H9 (cell line): Measurements from ENCODE around the gene CDC26. TPM values are rescaled to one million over a fixed set of nuclear protein-coding genes. Genes with fewer than 3 reads are reported as not detected.

Experiments used
- DNase-seq: peaks from one replicate; pipeline ENCODE4 v3.0.0-alpha.2; 2017
- H2AFZ ChIP-seq: one replicate; pipeline ENCODE4 v1.6.1; 2013; ENCODE audit warnings: mild to moderate bottlenecking, low read length, control low read depth, moderate library complexity
- H2AK5ac ChIP-seq: 2 replicates; pipeline ENCODE4 v1.6.1; 2013; ENCODE audit warnings: low read length, control low read depth, mixed read lengths; ENCODE audit not compliant: insufficient read length
- H2BK120ac ChIP-seq: one replicate; pipeline ENCODE4 v1.6.1; 2013; ENCODE audit warnings: low read depth, mild to moderate bottlenecking, low read length, control low read depth, inconsistent platforms; ENCODE audit not compliant: poor library complexity, severe bottlenecking
- H2BK12ac ChIP-seq: 2 replicates; pipeline ENCODE4 v1.6.1; 2013; ENCODE audit warnings: low read length, control low read depth, mixed read lengths, low read depth; ENCODE audit not compliant: insufficient read length
- H2BK15ac ChIP-seq: 2 replicates; pipeline ENCODE4 v1.6.1; 2013; ENCODE audit warnings: low read depth, low read length, control low read depth
- H2BK20ac ChIP-seq: one replicate; pipeline ENCODE4 v1.6.1; 2013; ENCODE audit warnings: low read depth, mild to moderate bottlenecking, low read length, control low read depth, inconsistent platforms; ENCODE audit not compliant: poor library complexity, severe bottlenecking
- H2BK5ac ChIP-seq: 2 replicates; pipeline ENCODE4 v1.6.1; 2013; ENCODE audit warnings: low read length, control low read depth, mixed read lengths; ENCODE audit not compliant: insufficient read length
- H3K14ac ChIP-seq: 2 replicates; pipeline ENCODE4 v1.6.1; 2013; ENCODE audit warnings: low read length, control low read depth; ENCODE audit not compliant: insufficient read depth
- H3K18ac ChIP-seq: 2 replicates; pipeline ENCODE4 v1.6.1; 2013; ENCODE audit warnings: low read depth, mild to moderate bottlenecking, mixed read lengths, low read length, control low read depth; ENCODE audit not compliant: insufficient read length
- H3K23ac ChIP-seq: 2 replicates; pipeline ENCODE4 v1.6.1; 2013; ENCODE audit warnings: low read length, control low read depth, mixed read lengths, low read depth; ENCODE audit not compliant: insufficient read length
- H3K23me2 ChIP-seq: 2 replicates; pipeline ENCODE4 v1.6.1; 2013; ENCODE audit warnings: low read depth, mild to moderate bottlenecking, mixed read lengths, low read length, control low read depth; ENCODE audit not compliant: insufficient read length, poor library complexity, severe bottlenecking
- H3K27ac ChIP-seq: 2 replicates; pipeline ENCODE4 v1.5.1; 2013; ENCODE audit warnings: low read length, control low read depth, mixed read lengths, low read depth; ENCODE audit not compliant: insufficient read length
- H3K27me3 ChIP-seq: 2 replicates; pipeline ENCODE4 v1.6.1; 2013; ENCODE audit warnings: low read length, control low read depth, inconsistent platforms; ENCODE audit not compliant: insufficient read depth
- H3K4ac ChIP-seq: 2 replicates; pipeline ENCODE4 v1.6.1; 2013; ENCODE audit warnings: low read depth, mild to moderate bottlenecking, control low read depth, inconsistent platforms, low read length, moderate library complexity
- H3K4me1 ChIP-seq: 2 replicates; pipeline ENCODE4 v1.6.1; 2013; ENCODE audit warnings: low read length, control low read depth, inconsistent platforms; ENCODE audit not compliant: insufficient read depth
- H3K4me2 ChIP-seq: 2 replicates; pipeline ENCODE4 v1.6.1; 2013; ENCODE audit warnings: low read length, control low read depth, mixed read lengths; ENCODE audit not compliant: insufficient read length, insufficient read depth
- H3K56ac ChIP-seq: 2 replicates; pipeline ENCODE4 v1.6.1; 2013; ENCODE audit warnings: low read depth, mild to moderate bottlenecking, mixed read lengths, low read length, control low read depth; ENCODE audit not compliant: insufficient read length
- H3K79me1 ChIP-seq: 2 replicates; pipeline ENCODE4 v1.6.1; 2013; ENCODE audit warnings: low read depth, mild to moderate bottlenecking, moderate library complexity, low read length, control low read depth, inconsistent platforms; ENCODE audit not compliant: insufficient read depth, poor library complexity, severe bottlenecking
- H3K79me2 ChIP-seq: 2 replicates; pipeline ENCODE4 v1.6.1; 2013; ENCODE audit warnings: low read length, control low read depth, inconsistent platforms; ENCODE audit not compliant: insufficient read depth
- H3K9ac ChIP-seq: 2 replicates; pipeline ENCODE4 v1.6.1; 2013; ENCODE audit warnings: low read length, control low read depth, mixed read lengths; ENCODE audit not compliant: insufficient read length; ENCODE audit errors: extremely low read depth
- H3K9me3 ChIP-seq: one replicate; pipeline ENCODE4 v1.6.1; 2013; ENCODE audit warnings: low read depth, low read length, inconsistent platforms; ENCODE audit not compliant: control insufficient read depth
- H3T11ph ChIP-seq: one replicate; pipeline ENCODE4 v1.6.1; 2013; ENCODE audit warnings: mild to moderate bottlenecking, low read length, control low read depth, inconsistent platforms
- H4K20me1 ChIP-seq: one replicate; pipeline ENCODE4 v1.6.1; 2013; ENCODE audit not compliant: control insufficient read depth, insufficient read length, insufficient read depth
- H4K5ac ChIP-seq: 2 replicates; pipeline ENCODE4 v1.6.1; 2013; ENCODE audit warnings: low read depth, mild to moderate bottlenecking, mixed read lengths, low read length, control low read depth; ENCODE audit not compliant: insufficient read length
- H4K8ac ChIP-seq: replicated peaks from 2 replicates; pipeline ENCODE4 v1.6.1; 2013; ENCODE audit warnings: low read length, control low read depth, mixed read lengths, low read depth; ENCODE audit not compliant: insufficient read length
- H4K91ac ChIP-seq: 2 replicates; pipeline ENCODE4 v1.6.1; 2013; ENCODE audit warnings: low read depth, mild to moderate bottlenecking, moderate library complexity, mixed read lengths, low read length, control low read depth; ENCODE audit not compliant: insufficient read length
- H3K27ac Mint-ChIP-seq, 3 experiments: 2 replicates in 2 of 3; 3 replicates in 1 of 3; pipeline ENCODE4 v1.8.0; 2020 to 2021; ENCODE audit warnings: mixed read lengths in 3 of 3, mild to moderate bottlenecking in 1 of 3, moderate library complexity in 1 of 3
- H3K27me3 Mint-ChIP-seq: 2 replicates; pipeline ENCODE4 v1.8.0; 2021; ENCODE audit warnings: low read depth, mild to moderate bottlenecking, moderate library complexity, mixed read lengths
- H3K36me3 Mint-ChIP-seq, 3 experiments: 2 replicates in 2 of 3; 3 replicates in 1 of 3; pipeline ENCODE4 v1.8.0; 2020 to 2021; ENCODE audit warnings: low read depth in 3 of 3, mixed read lengths in 3 of 3; ENCODE audit not compliant: insufficient read depth in 1 of 3
- H3K4me1 Mint-ChIP-seq, 2 experiments: 2 replicates each; pipeline ENCODE4 v1.8.0; 2020; ENCODE audit warnings: mixed read lengths in 2 of 2
- H3K4me3 Mint-ChIP-seq, 2 experiments: 2 replicates in 1 of 2; 3 replicates in 1 of 2; pipeline ENCODE4 v1.8.0; 2020 to 2021; ENCODE audit warnings: mild to moderate bottlenecking in 2 of 2, mixed read lengths in 2 of 2, moderate library complexity in 1 of 2
- H3K9me3 Mint-ChIP-seq, 2 experiments: 2 replicates in 1 of 2; 3 replicates in 1 of 2; pipeline ENCODE4 v1.8.0; 2020; ENCODE audit warnings: mild to moderate bottlenecking in 2 of 2, mixed read lengths in 2 of 2, moderate library complexity in 1 of 2
- WGBS: extraction: QIAGEN DNeasy Blood & Tissue Kit; methylation state at CpG from one replicate; pipeline ENCODE4 v1.1.7; 2013; ENCODE audit warnings: missing lambda C conversion rate, low lambda C conversion rate, mixed read lengths; ENCODE audit not compliant: insufficient read length; ENCODE audit errors: extremely low coverage; 5-methylcytosine and 5-hydroxymethylcytosine counted together
- total RNA-seq: library from RNA; stranded (reverse); gene quantifications from 2 replicates; pipeline ENCODE4 v1.2.1, GENCODE V29; 2021
- TF ChIP-seq, protein P1 (sequence below): fragments of 200-600 bp; sonication (generic); conservative IDR thresholded peaks from 3 replicates; pipeline ENCODE4 v1.8.0; 2021; ENCODE audit warnings: antibody characterized with exemption, mild to moderate bottlenecking

The CDC26 gene
- total RNA-seq, 1 experiment from 2014 or later, result 38.6 TPM

DNA sequence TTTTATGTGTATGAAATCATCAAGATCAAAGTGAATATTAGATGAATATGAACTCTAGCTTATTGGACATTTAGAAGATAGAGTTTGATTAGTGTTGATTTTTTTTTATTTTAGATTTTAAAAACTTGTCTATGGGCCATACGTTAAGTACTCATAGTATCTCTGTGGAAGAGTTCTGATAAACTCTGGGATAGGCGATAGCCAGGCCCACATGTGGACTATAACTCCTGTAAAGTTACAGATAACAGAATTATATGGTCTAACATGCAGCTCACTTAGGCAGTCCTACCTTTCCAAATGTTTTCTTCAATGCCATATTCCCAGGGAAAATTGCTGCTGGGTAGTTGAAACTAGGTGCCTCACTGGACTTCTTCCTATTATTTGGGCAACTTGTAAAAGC, 43.7 kb downstream of the CDC26 start:
- H3K27me3 ChIP-seq, result no peaks in the 10 kb centered on the region
- H3K4me3 Mint-ChIP-seq, result no peak overlapping the region
- no peaks in the 10 kb centered on the region for H3K4me1 Mint-ChIP-seq
- H2BK20ac ChIP-seq, result no peak overlapping the region
- H3K56ac ChIP-seq, result no peak overlapping the region
- H3K23ac ChIP-seq, result no peak overlapping the region
- H3K79me1 ChIP-seq, result peaks cover 4% of the 10 kb centered on the region
- no peak overlapping the region for H3T11ph ChIP-seq
- TF ChIP-seq, protein P1, sequence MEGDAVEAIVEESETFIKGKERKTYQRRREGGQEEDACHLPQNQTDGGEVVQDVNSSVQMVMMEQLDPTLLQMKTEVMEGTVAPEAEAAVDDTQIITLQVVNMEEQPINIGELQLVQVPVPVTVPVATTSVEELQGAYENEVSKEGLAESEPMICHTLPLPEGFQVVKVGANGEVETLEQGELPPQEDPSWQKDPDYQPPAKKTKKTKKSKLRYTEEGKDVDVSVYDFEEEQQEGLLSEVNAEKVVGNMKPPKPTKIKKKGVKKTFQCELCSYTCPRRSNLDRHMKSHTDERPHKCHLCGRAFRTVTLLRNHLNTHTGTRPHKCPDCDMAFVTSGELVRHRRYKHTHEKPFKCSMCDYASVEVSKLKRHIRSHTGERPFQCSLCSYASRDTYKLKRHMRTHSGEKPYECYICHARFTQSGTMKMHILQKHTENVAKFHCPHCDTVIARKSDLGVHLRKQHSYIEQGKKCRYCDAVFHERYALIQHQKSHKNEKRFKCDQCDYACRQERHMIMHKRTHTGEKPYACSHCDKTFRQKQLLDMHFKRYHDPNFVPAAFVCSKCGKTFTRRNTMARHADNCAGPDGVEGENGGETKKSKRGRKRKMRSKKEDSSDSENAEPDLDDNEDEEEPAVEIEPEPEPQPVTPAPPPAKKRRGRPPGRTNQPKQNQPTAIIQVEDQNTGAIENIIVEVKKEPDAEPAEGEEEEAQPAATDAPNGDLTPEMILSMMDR, result no peak
- no peak overlapping the region for H2BK5ac ChIP-seq
- no peak overlapping the region for H3K9ac ChIP-seq
- no peaks in the 10 kb centered on the region for H3K27me3 Mint-ChIP-seq
- no peak overlapping the region for H2BK120ac ChIP-seq
- H3K27ac ChIP-seq, result no peak overlapping the region
- H4K8ac ChIP-seq, result no peak overlapping the region
- no peak overlapping the region for H3K27ac Mint-ChIP-seq
- H3K23me2 ChIP-seq, result no peaks in the 10 kb centered on the region
- H2BK12ac ChIP-seq, result no peak overlapping the region
- H3K9me3 Mint-ChIP-seq, result no peaks in the 10 kb centered on the region
- H2BK15ac ChIP-seq, result no peak overlapping the region
- H4K91ac ChIP-seq, result no peak overlapping the region
- no CpG with 5 or more reads among the region's 2 CpGs for WGBS
- no peaks in the 10 kb centered on the region for H3K4me1 ChIP-seq
- H4K5ac ChIP-seq, result no peak overlapping the region
- DNase-seq, result no peak
- no peaks in the 10 kb centered on the region for H3K9me3 ChIP-seq
- H3K36me3 Mint-ChIP-seq, result no peaks in the 10 kb centered on the region; a peak in 1 of 7 replicates
- H3K14ac ChIP-seq, result no peak overlapping the region
- H3K18ac ChIP-seq, result no peak overlapping the region
- H3K4me2 ChIP-seq, result no peak overlapping the region
- no peak overlapping the region for H2AFZ ChIP-seq
- no peaks in the 10 kb centered on the region for H4K20me1 ChIP-seq
- peaks cover 2% of the 10 kb centered on the region; the same call in 1 of the 2 replicates for H3K79me2 ChIP-seq
- H2AK5ac ChIP-seq, result no peak overlapping the region
- no peak overlapping the region for H3K4ac ChIP-seq
